NCI-H345 (cell line): Measurements from ENCODE around the gene TBC1D3B.
"Not testable (repeated sequence)": the region's sequence is repeated elsewhere in the genome, so short reads cannot be mapped to it uniquely, and the experiment has no call there.

Experiments used
- DNase-seq: peaks from one replicate; lab custom pipeline; 2025; lab: John Stamatoyannopoulos, UW

The TBC1D3B gene

GRCh38 chr17:36181446-36182175 lies 5.2 kb upstream of the TBC1D3B start:
- not testable (repeated sequence) for DNase-seq

- not testable (repeated sequence) for DNase-seq
Measured at GRCh38 chr17:36168836-36169235, 7.6 kb downstream of the TBC1D3B start.

- no peak for DNase-seq
Measured at GRCh38 chr17:36153895-36154610, 22.4 kb downstream of the TBC1D3B start.

GRCh38 chr17:36152639-36153120 lies 23.8 kb downstream of the TBC1D3B start:
- no peak for DNase-seq

GRCh38 chr17:36151891-36152638 lies 24.4 kb downstream of the TBC1D3B start:
- no peak for DNase-seq

GRCh38 chr17:36149296-36149820 lies 27.1 kb downstream of the TBC1D3B start:
- DNase-seq = no peak

- peak; percentile 44 for DNase-seq
Measured at GRCh38 chr17:36148559-36149295, 27.7 kb downstream of the TBC1D3B start.

- DNase-seq = no peak
Measured at GRCh38 chr17:36147601-36148000, 28.8 kb downstream of the TBC1D3B start.

- DNase-seq = no peak
Measured at GRCh38 chr17:36144981-36145729, 31.3 kb downstream of the TBC1D3B start.

- DNase-seq = no peak
Measured at GRCh38 chr17:36144014-36144413, 32.4 kb downstream of the TBC1D3B start.

- DNase-seq = no peak
Measured at GRCh38 chr17:36142806-36143205, 33.6 kb downstream of the TBC1D3B start.

- DNase-seq = no peak
Measured at GRCh38 chr17:36142235-36142634, 34.2 kb downstream of the TBC1D3B start.

GRCh38 chr17:36136439-36136838 lies 40.0 kb downstream of the TBC1D3B start:
- DNase-seq = no peak

- DNase-seq = no peak
Measured at GRCh38 chr17:36136036-36136435, 40.4 kb downstream of the TBC1D3B start.

- DNase-seq = no peak
Measured at GRCh38 chr17:36135465-36135864, 41.0 kb downstream of the TBC1D3B start.

- peak; percentile 79 for DNase-seq
Measured at GRCh38 chr17:36133602-36134236, 42.7 kb downstream of the TBC1D3B start.

GRCh38 chr17:36132421-36132831 lies 44.0 kb downstream of the TBC1D3B start:
- DNase-seq = no peak

GRCh38 chr17:36131931-36132330 lies 44.5 kb downstream of the TBC1D3B start:
- no peak for DNase-seq

- no peak for DNase-seq
Measured at GRCh38 chr17:36131421-36131820, 45.0 kb downstream of the TBC1D3B start.

- DNase-seq = no peak
Measured at GRCh38 chr17:36130346-36130745, 46.1 kb downstream of the TBC1D3B start.
